ENCODE measurements around the gene MOB4. TPM values are rescaled to one million over a fixed set of nuclear protein-coding genes. Genes with fewer than 3 reads are reported as not detected.

MOB4 gene
- polyA plus RNA-seq, 4 donors = 17.6 to 35.1 (median 23.2) TPM

- no peak for DNase-seq
- 95 to 96% (median 96%) methylated on average over 3 of the region's 3 CpGs for WGBS, 3 donors
- peaks cover 3 to 27% (median 11%) of the 10 kb centered on the region in 3 donors for H3K36me3 ChIP-seq (ENCODE audit: control insufficient read depth in 3 of 3, insufficient read depth in 2 of 3, low read depth in 1 of 3, low read length in 3 of 3)
These were observed 42.5 kb downstream of the MOB4 start for GRCh38 chr2:197558393-197558792.

GRCh38 chr2:197559681-197560080, 43.8 kb downstream of the MOB4 start:
- Histone ChIP-seq H3K9me3 (ENCODE audit: control insufficient read depth in 2 of 2, insufficient read depth in 1 of 2, low read depth in 1 of 2, low read length in 1 of 2) (no peaks in the 10 kb centered on the region), H3K27me3 (ENCODE audit: control insufficient read depth in 3 of 3, insufficient read depth in 3 of 3, low read length in 3 of 3) (no peaks in the 10 kb centered on the region), H3K27ac (ENCODE audit: low read depth in 1 of 3, low read length in 2 of 3) (no peak overlapping the region), H3K4me1 (ENCODE audit: control insufficient read depth in 3 of 3, insufficient read depth in 2 of 3, low read depth in 1 of 3, low read length in 2 of 3) (no peaks in the 10 kb centered on the region), H3K4me3 (ENCODE audit: low read depth in 1 of 3, low read length in 3 of 3) (no peak overlapping the region), H3K36me3 (ENCODE audit: control insufficient read depth in 3 of 3, insufficient read depth in 2 of 3, low read depth in 1 of 3, low read length in 3 of 3) (peaks cover 3 to 17% (median 3%) of the 10 kb centered on the region in 3 donors)
- no peak for DNase-seq
- FAIRE-seq = no peak
- 93 to 99% (median 97%) methylated on average over 5 of the region's 5 CpGs for WGBS, 3 donors

More at GRCh38 chr2:197558393-197558792, 42.5 kb downstream of the MOB4 start:
- Histone ChIP-seq H3K4me1 (ENCODE audit: control insufficient read depth in 3 of 3, insufficient read depth in 2 of 3, low read depth in 1 of 3, low read length in 2 of 3) (no peaks in the 10 kb centered on the region), H3K27me3 (ENCODE audit: control insufficient read depth in 3 of 3, insufficient read depth in 3 of 3, low read length in 3 of 3) (no peaks in the 10 kb centered on the region), H3K27ac (ENCODE audit: low read depth in 1 of 3, low read length in 2 of 3) (no peak overlapping the region), H3K9me3 (ENCODE audit: control insufficient read depth in 2 of 2, insufficient read depth in 1 of 2, low read depth in 1 of 2, low read length in 1 of 2) (no peaks in the 10 kb centered on the region), H3K4me3 (ENCODE audit: low read depth in 1 of 3, low read length in 3 of 3) (no peak overlapping the region)
- no peak for FAIRE-seq

GRCh38 chr2:197560146-197560665, 44.3 kb downstream of the MOB4 start:
- no peaks in the 10 kb centered on the region for H3K27me3 ChIP-seq (ENCODE audit: control insufficient read depth in 3 of 3, insufficient read depth in 3 of 3, low read length in 3 of 3)
- no peak for DNase-seq
- 91 to 97% (median 95%) methylated on average over 9 of the region's 9 CpGs for WGBS, 3 donors
- no peaks in the 10 kb centered on the region for H3K4me1 ChIP-seq (ENCODE audit: control insufficient read depth in 3 of 3, insufficient read depth in 2 of 3, low read depth in 1 of 3, low read length in 2 of 3)
- no peak for FAIRE-seq
- peaks cover 3 to 13% (median 3%) of the 10 kb centered on the region in 3 donors for H3K36me3 ChIP-seq (ENCODE audit: control insufficient read depth in 3 of 3, insufficient read depth in 2 of 3, low read depth in 1 of 3, low read length in 3 of 3)
- H3K9me3 ChIP-seq (ENCODE audit: control insufficient read depth in 2 of 2, insufficient read depth in 1 of 2, low read depth in 1 of 2, low read length in 1 of 2) = no peaks in the 10 kb centered on the region
- H3K27ac ChIP-seq (ENCODE audit: low read depth in 1 of 3, low read length in 2 of 3) = no peak overlapping the region
- no peak overlapping the region for H3K4me3 ChIP-seq (ENCODE audit: low read depth in 1 of 3, low read length in 3 of 3)

GRCh38 chr2:197571627-197572271, 55.9 kb downstream of the MOB4 start:
- H3K4me1 ChIP-seq (ENCODE audit: control insufficient read depth in 3 of 3, insufficient read depth in 2 of 3, low read depth in 1 of 3, low read length in 2 of 3) = no peaks in the 10 kb centered on the region
- no peak for FAIRE-seq

GRCh38 chr2:197573608-197574007, 57.7 kb downstream of the MOB4 start:
- DNase-seq (no peak), FAIRE-seq (no peak)
- WGBS, 3 donors = 95 to 100% (median 96%) methylated on average over 2 of the region's 2 CpGs
- no peaks in the 10 kb centered on the region for H3K4me1 ChIP-seq (ENCODE audit: control insufficient read depth in 3 of 3, insufficient read depth in 2 of 3, low read depth in 1 of 3, low read length in 2 of 3)
- H3K4me3 ChIP-seq (ENCODE audit: low read depth in 1 of 3, low read length in 3 of 3) = no peak overlapping the region
- no peaks in the 10 kb centered on the region for H3K27me3 ChIP-seq (ENCODE audit: control insufficient read depth in 3 of 3, insufficient read depth in 3 of 3, low read length in 3 of 3)
- H3K9me3 ChIP-seq (ENCODE audit: control insufficient read depth in 2 of 2, insufficient read depth in 1 of 2, low read depth in 1 of 2, low read length in 1 of 2) = peaks cover 0 to 14% of the 10 kb centered on the region in 2 donors
- peaks cover 0 to 5% (median 4%) of the 10 kb centered on the region in 3 donors for H3K36me3 ChIP-seq (ENCODE audit: control insufficient read depth in 3 of 3, insufficient read depth in 2 of 3, low read depth in 1 of 3, low read length in 3 of 3)
- no peak overlapping the region for H3K27ac ChIP-seq (ENCODE audit: low read depth in 1 of 3, low read length in 2 of 3)

More at GRCh38 chr2:197571627-197572271, 55.9 kb downstream of the MOB4 start:
- Histone ChIP-seq H3K27me3 (ENCODE audit: control insufficient read depth in 3 of 3, insufficient read depth in 3 of 3, low read length in 3 of 3) (no peaks in the 10 kb centered on the region), H3K9me3 (ENCODE audit: control insufficient read depth in 2 of 2, insufficient read depth in 1 of 2, low read depth in 1 of 2, low read length in 1 of 2) (peaks cover 0 to 14% of the 10 kb centered on the region in 2 donors), H3K36me3 (ENCODE audit: control insufficient read depth in 3 of 3, insufficient read depth in 2 of 3, low read depth in 1 of 3, low read length in 3 of 3) (peaks cover 0 to 5% (median 4%) of the 10 kb centered on the region in 3 donors), H3K4me3 (ENCODE audit: low read depth in 1 of 3, low read length in 3 of 3) (no peak overlapping the region), H3K27ac (ENCODE audit: low read depth in 1 of 3, low read length in 2 of 3) (peak overlapping the region in 1 of 3 donors; percentile 26)
- no peak for DNase-seq
- WGBS, 3 donors = 71 to 87% (median 81%) methylated on average over 10 of the region's 10 CpGs

GRCh38 chr2:197575987-197576386, 60.1 kb downstream of the MOB4 start:
- FAIRE-seq = no peak

GRCh38 chr2:197576631-197577030, 60.8 kb downstream of the MOB4 start:
- no peak for FAIRE-seq

More at GRCh38 chr2:197575987-197576386, 60.1 kb downstream of the MOB4 start:
- Histone ChIP-seq H3K4me3 (ENCODE audit: low read depth in 1 of 3, low read length in 3 of 3) (no peak overlapping the region), H3K27ac (ENCODE audit: low read depth in 1 of 3, low read length in 2 of 3) (no peak overlapping the region), H3K4me1 (ENCODE audit: control insufficient read depth in 3 of 3, insufficient read depth in 2 of 3, low read depth in 1 of 3, low read length in 2 of 3) (no peaks in the 10 kb centered on the region), H3K36me3 (ENCODE audit: control insufficient read depth in 3 of 3, insufficient read depth in 2 of 3, low read depth in 1 of 3, low read length in 3 of 3) (peaks cover 0 to 5% (median 4%) of the 10 kb centered on the region in 3 donors), H3K9me3 (ENCODE audit: control insufficient read depth in 2 of 2, insufficient read depth in 1 of 2, low read depth in 1 of 2, low read length in 1 of 2) (peaks cover 0 to 14% of the 10 kb centered on the region in 2 donors), H3K27me3 (ENCODE audit: control insufficient read depth in 3 of 3, insufficient read depth in 3 of 3, low read length in 3 of 3) (no peaks in the 10 kb centered on the region)
- DNase-seq = no peak
- WGBS, 3 donors = 86 to 95% (median 94%) methylated on average over 2 of the region's 2 CpGs

GRCh38 chr2:197577446-197577845, 61.6 kb downstream of the MOB4 start:
- FAIRE-seq (no peak), DNase-seq (no peak)
- no peak overlapping the region for H3K27ac ChIP-seq (ENCODE audit: low read depth in 1 of 3, low read length in 2 of 3)
- no peak overlapping the region for H3K4me3 ChIP-seq (ENCODE audit: low read depth in 1 of 3, low read length in 3 of 3)
- no peaks in the 10 kb centered on the region for H3K4me1 ChIP-seq (ENCODE audit: control insufficient read depth in 3 of 3, insufficient read depth in 2 of 3, low read depth in 1 of 3, low read length in 2 of 3)
- H3K36me3 ChIP-seq (ENCODE audit: control insufficient read depth in 3 of 3, insufficient read depth in 2 of 3, low read depth in 1 of 3, low read length in 3 of 3) = peaks cover 0 to 5% (median 0%) of the 10 kb centered on the region in 3 donors
- no peaks in the 10 kb centered on the region for H3K27me3 ChIP-seq (ENCODE audit: control insufficient read depth in 3 of 3, insufficient read depth in 3 of 3, low read length in 3 of 3)
- WGBS, 3 donors = 84 to 92% (median 87%) methylated on average over 4 of the region's 4 CpGs
- peaks cover 0 to 14% of the 10 kb centered on the region in 2 donors for H3K9me3 ChIP-seq (ENCODE audit: control insufficient read depth in 2 of 2, insufficient read depth in 1 of 2, low read depth in 1 of 2, low read length in 1 of 2)

More at GRCh38 chr2:197576631-197577030, 60.8 kb downstream of the MOB4 start:
- H3K4me1 ChIP-seq (ENCODE audit: control insufficient read depth in 3 of 3, insufficient read depth in 2 of 3, low read depth in 1 of 3, low read length in 2 of 3) = no peaks in the 10 kb centered on the region
- DNase-seq = no peak
- WGBS, 3 donors = 29 to 45% (median 32%) methylated on average over 3 of the region's 3 CpGs
- peaks cover 0 to 5% (median 4%) of the 10 kb centered on the region in 3 donors for H3K36me3 ChIP-seq (ENCODE audit: control insufficient read depth in 3 of 3, insufficient read depth in 2 of 3, low read depth in 1 of 3, low read length in 3 of 3)
- H3K4me3 ChIP-seq (ENCODE audit: low read depth in 1 of 3, low read length in 3 of 3) = no peak overlapping the region
- H3K27ac ChIP-seq (ENCODE audit: low read depth in 1 of 3, low read length in 2 of 3) = no peak overlapping the region
- H3K27me3 ChIP-seq (ENCODE audit: control insufficient read depth in 3 of 3, insufficient read depth in 3 of 3, low read length in 3 of 3) = no peaks in the 10 kb centered on the region
- H3K9me3 ChIP-seq (ENCODE audit: control insufficient read depth in 2 of 2, insufficient read depth in 1 of 2, low read depth in 1 of 2, low read length in 1 of 2) = peaks cover 0 to 14% of the 10 kb centered on the region in 2 donors

Data from small intestine (tissue), 7 donors.